ENCODE results near the gene TRAT1. TPM values are rescaled to one million over a fixed set of nuclear protein-coding genes. Genes with fewer than 3 reads are reported as not detected.

TRAT1 gene
- total RNA-seq, 4 donors from 2014 or later = not detected

- no peak for ATAC-seq
- in situ Hi-C loops (cut with MboI; ENCODE audit: low sequenced_read_pairs in 4 of 4) = no loop called here
These were observed 23.2 kb downstream of the TRAT1 start for GRCh38 chr3:108845709-108846293.

GRCh38 chr3:108847187-108847586 is 24.6 kb downstream of the TRAT1 start:
- H3K9me3 ChIP-seq = no peaks in the 10 kb centered on the region
- intact Hi-C loops (cut with DNase I; ENCODE audit: low total_unique reads) = no loop called here
- no peak for ATAC-seq

More at GRCh38 chr3:108845709-108846293, 23.2 kb downstream of the TRAT1 start:
- Histone ChIP-seq H3K4me1 (no peaks in the 10 kb centered on the region), H3K4me3 (no peak overlapping the region), H3K27me3 (no peaks in the 10 kb centered on the region), H3K9me3 (no peaks in the 10 kb centered on the region), H3K36me3 (no peaks in the 10 kb centered on the region), H3K27ac (no peak overlapping the region)
- DNase-seq = no peak
- intact Hi-C loops (cut with DNase I; ENCODE audit: low total_unique reads) = no loop called here
- TF ChIP-seq CTCF (IDR thresholded peaks at IDR 0.05 in 4 of 5, conservative IDR thresholded peaks at IDR 0.05 in 1 of 5) (no peak), POLR2A (IDR thresholded peaks at IDR 0.05) (no peak)

GRCh38 chr3:108849075-108849474 is 26.5 kb downstream of the TRAT1 start:
- no peak for DNase-seq
- in situ Hi-C loops (cut with MboI; ENCODE audit: low sequenced_read_pairs in 4 of 4) = no loop called here
- Histone ChIP-seq H3K36me3 (no peaks in the 10 kb centered on the region), H3K4me1 (no peaks in the 10 kb centered on the region), H3K27me3 (no peaks in the 10 kb centered on the region), H3K9me3 (no peaks in the 10 kb centered on the region), H3K27ac (no peak overlapping the region), H3K4me3 (no peak overlapping the region)
- ATAC-seq = no peak
- TF ChIP-seq POLR2A (IDR thresholded peaks at IDR 0.05) (no peak), CTCF (IDR thresholded peaks at IDR 0.05 in 4 of 5, conservative IDR thresholded peaks at IDR 0.05 in 1 of 5) (no peak)
- intact Hi-C loops (cut with DNase I; ENCODE audit: low total_unique reads) = no loop called here

More at GRCh38 chr3:108847187-108847586, 24.6 kb downstream of the TRAT1 start:
- TF ChIP-seq CTCF (IDR thresholded peaks at IDR 0.05 in 4 of 5, conservative IDR thresholded peaks at IDR 0.05 in 1 of 5) (no peak), POLR2A (IDR thresholded peaks at IDR 0.05) (no peak)
- Histone ChIP-seq H3K36me3 (no peaks in the 10 kb centered on the region), H3K27ac (no peak overlapping the region), H3K4me3 (no peak overlapping the region), H3K27me3 (no peaks in the 10 kb centered on the region), H3K4me1 (no peaks in the 10 kb centered on the region)
- in situ Hi-C loops (cut with MboI; ENCODE audit: low sequenced_read_pairs in 4 of 4) = no loop called here
- DNase-seq = no peak

- no peaks in the 10 kb centered on the region for H3K4me1 ChIP-seq
- intact Hi-C loops (cut with DNase I; ENCODE audit: low total_unique reads) = no loop called here
- no peaks in the 10 kb centered on the region for H3K36me3 ChIP-seq
- H3K27ac ChIP-seq = no peak overlapping the region
- TF ChIP-seq CTCF (IDR thresholded peaks at IDR 0.05 in 4 of 5, conservative IDR thresholded peaks at IDR 0.05 in 1 of 5) = no peak
- TF ChIP-seq POLR2A (IDR thresholded peaks at IDR 0.05) = no peak
- ATAC-seq = no peak
- H3K27me3 ChIP-seq = no peaks in the 10 kb centered on the region
- H3K4me3 ChIP-seq = no peak overlapping the region
- H3K9me3 ChIP-seq = no peaks in the 10 kb centered on the region
- no peak for DNase-seq
- in situ Hi-C loops (cut with MboI; ENCODE audit: low sequenced_read_pairs in 4 of 4) = no loop called here
These were observed 38.8 kb downstream of the TRAT1 start for GRCh38 chr3:108861401-108861800.
